Left forelimb (tissue), 1 donor: ENCODE data around the gene DUSP8.
A peak's percentile ranks its signal among the peaks of the same experiment; 100 is the strongest.
"Not testable (repeated sequence)": the region's sequence is repeated elsewhere in the genome, so short reads cannot be mapped to it uniquely, and the experiment has no call there.

ENCODE experiments used
- DNase-seq: peaks from one replicate; pipeline ENCODE4 v3.0.0-alpha.2; 2018; ENCODE audit warnings: low spot score

Gene DUSP8, protein sequence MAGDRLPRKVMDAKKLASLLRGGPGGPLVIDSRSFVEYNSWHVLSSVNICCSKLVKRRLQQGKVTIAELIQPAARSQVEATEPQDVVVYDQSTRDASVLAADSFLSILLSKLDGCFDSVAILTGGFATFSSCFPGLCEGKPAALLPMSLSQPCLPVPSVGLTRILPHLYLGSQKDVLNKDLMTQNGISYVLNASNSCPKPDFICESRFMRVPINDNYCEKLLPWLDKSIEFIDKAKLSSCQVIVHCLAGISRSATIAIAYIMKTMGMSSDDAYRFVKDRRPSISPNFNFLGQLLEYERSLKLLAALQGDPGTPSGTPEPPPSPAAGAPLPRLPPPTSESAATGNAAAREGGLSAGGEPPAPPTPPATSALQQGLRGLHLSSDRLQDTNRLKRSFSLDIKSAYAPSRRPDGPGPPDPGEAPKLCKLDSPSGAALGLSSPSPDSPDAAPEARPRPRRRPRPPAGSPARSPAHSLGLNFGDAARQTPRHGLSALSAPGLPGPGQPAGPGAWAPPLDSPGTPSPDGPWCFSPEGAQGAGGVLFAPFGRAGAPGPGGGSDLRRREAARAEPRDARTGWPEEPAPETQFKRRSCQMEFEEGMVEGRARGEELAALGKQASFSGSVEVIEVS

DNA sequence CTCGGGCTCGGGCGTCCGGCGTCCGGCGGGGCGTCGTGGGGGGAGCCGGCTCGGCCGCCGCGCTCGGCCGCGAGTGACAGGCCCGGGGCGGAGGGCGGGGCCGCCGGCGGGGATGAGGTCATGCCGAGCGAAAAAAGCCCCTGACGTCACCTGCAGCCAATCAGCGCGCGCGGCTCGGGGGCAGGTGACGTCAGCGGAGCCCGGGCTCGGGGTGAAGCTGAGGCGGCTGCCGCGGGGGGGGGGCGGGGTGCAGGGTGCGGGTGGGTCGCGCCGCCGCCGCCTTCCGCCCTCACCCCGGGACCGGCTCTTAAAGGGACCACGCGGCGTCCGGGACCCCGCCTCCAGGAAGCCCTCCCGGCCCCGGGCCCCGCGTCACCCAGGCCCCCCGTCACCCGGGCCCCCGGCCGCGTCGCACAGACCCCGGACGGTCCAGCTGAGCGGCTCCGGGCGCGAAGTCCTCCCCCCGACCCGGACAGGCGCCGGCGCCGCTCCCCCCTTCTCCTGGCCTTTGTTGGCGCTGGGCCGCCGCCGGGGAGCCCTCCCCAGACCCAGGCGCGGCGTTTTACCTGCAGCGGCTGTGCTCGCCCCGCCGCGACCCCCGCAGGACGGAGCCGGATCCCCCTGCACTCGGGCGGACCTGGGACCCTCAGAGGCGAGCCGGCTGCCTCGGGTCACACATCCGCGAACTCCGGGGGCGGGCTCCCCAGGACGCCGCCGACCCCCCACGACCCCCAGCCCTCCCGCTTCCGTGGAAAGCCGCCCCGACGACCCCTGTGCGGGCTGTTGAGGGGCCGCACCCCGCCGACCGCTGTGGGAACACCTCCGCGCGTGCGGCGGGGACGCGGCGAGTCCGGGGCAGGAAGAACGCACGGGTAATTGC is at the start of gene DUSP8:
Gene DUSP8, minus strand, starts transcription at position 75 of the 880 bp plus-strand sequence. CDS start 6,445 bp downstream, outside the sequence.
- DNase-seq: peak; percentile 88

DNA sequence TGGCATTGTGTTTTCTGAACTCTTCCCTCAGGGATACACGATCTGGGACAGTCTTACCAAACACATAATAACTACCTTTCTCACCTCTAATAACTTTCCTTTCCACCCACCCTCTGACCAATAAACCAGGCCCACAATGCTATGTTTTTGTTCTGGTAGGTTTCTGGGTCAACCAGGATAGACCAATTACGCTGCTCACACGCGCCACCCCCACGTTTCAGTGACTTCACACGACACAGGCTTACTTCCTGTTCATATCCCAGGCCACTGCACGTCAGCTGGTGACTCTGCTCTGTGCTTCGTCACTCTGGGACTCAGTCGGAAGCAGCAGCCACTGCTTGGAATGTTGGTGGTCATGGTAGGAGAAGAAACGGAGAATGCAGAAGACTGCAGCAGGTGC is 47.4 kb upstream of the DUSP8 start:
- DNase-seq: no peak

DNA sequence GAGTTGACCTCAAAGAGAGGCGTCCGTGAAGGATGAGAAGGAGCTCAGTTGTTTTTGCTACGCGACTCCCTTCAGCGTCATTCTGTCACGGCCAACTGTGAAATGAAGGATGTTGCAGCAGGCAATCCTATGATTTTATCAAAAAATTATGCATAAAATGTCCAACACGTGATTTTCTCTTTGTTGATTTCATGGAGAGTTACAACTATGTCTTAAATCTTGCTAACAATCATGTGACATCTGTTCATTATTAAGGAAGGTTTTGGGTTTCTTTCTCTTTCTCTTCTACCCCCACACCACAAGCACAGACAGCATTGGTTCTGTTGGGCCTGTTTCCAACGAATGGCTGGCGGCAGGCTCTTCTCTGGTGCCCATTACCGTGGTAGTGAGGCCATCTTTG is 46.2 kb upstream of the DUSP8 start:
- DNase-seq: no peak

DNA sequence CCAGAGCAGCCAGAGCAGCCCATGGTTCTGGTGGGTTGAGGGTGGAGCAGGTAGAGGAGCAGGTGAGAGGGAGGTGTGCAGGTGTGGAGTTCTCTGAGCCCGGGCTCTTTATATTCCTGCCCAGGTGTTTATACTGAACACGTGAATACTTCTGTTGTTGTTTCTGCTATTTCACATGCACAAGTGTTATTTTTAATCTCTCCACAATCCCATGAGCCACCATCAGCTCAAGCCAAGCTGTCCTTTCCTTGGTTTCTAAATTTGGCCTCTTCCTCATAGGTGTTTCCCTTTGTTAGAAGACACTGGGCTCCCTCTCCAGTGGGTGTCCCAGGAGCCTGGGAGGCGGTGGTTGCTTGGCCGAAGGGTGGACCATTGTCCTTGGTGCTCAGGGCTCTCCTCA is 36.3 kb upstream of the DUSP8 start, which contains the start of gene KRTAP5-3:
Gene KRTAP5-3, minus strand, starts transcription at position 101 of the 400 bp plus-strand sequence. Its CDS starts 78 bp downstream, at position 23.
- no peak for DNase-seq

DNA sequence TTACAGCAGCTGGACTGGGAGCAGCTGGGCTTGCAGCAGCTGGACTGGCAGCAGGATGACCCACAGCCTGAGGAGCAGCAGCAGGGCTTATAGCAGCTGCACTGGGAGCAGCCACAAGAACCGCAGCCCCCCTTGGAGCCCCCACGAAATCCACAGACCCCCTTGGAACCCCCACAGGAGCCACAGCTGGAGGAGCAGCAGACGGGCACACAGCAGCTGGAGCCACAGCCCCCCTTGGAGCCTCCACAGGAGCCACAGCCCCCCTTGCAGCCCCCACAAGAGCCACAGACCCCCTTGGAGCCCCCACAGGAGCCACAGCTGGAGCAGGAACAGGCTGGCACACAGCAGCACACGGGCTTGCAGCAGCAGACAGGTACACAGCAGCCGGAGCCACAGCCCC is 35.8 kb upstream of the DUSP8 start:
- not testable (repeated sequence) for DNase-seq

DNA sequence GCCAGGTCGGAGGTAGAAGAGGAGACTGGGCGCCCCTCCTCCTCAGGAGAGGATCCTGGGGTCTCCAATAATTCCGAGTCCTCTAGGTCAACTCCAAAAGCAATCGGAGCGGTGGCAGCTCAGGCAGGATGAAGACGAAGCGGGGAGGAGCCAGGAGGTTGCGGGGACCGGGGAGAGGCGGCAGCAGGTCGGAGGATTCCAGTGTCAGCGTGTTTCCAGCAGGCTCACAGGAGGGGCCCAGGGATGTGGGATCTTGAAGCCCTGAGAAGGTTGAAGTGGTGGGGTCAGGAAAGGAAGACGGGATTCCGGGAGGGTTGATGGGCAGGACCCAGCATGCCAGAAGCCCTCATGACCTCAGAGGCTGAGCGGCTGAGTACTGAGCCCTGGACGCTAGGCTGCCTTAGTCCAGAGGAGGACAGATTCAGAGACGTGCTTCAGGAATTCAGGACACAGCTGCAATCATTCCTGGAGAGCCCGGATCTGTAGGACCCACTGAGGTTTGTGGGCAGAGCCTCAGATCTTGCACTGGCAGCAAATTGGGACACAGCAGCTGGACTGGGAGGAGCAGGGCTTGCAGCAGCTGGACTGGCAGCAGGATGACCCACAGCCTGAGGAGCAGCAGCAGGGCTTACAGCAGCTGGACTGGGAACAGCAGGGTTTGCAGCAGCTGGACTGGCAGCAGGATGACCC is 35.2 kb upstream of the DUSP8 start:
- DNase-seq: not testable (repeated sequence)

DNA sequence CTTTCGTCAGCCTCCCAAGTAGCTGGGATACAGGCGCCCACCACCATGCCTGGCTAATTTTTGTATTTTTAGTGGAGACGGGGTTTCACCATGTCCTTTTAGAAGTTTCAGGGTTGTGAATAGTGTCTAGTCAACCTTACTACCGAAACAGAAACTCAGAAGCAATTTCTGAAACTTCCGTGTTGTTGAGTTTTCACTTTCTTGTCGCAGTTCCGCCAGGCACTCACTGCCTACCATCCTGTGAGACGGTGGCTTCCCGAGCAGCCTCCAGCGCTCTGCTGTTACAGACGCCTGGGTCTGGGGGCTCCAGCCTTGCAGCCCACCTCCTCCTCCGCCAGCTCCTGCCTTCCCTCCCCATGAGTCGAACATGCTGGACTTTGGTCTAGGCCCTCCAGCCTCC is 33.9 kb upstream of the DUSP8 start:
- not testable (repeated sequence) for DNase-seq

DNA sequence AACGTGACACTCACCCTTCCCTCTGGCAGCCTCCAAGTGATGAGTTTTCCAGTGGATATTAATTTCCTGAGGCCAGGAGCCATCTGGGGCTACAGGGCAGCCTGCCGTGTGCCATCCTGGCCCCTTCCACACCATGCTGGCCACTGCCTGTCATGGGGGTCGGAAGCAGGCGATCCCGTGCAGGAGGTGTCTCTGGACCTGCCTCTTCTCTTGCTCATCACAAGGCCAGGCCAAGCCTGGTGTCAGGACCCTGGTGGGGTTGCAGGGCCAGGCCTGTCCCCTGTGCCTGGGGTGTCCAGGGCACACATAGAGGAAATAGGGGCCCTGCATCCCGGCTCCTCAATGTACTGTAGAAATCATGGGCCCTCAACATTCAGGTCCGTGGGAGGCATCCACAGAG is 32.6 kb upstream of the DUSP8 start:
- DNase-seq: no peak

DNA sequence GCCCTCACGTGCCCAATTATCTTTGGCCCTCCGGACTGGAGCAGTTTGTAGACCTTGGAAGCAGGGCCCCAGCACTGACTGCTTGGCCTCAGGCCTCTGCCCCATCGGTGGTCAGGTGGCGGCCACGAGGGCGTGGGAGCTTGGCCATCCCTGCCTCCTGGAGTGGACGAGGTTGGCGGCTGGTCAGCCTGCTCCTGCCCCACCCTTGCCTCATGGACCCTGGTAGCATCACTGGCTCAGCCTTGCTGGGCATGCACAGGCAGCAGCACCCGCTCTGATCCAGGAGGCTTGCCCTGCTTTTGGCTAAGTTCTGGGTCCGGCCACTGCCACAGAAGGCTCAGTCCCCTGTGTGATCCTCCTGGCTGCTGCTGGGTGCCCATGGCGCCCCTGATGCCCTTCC is 32.1 kb upstream of the DUSP8 start:
- no peak for DNase-seq

DNA sequence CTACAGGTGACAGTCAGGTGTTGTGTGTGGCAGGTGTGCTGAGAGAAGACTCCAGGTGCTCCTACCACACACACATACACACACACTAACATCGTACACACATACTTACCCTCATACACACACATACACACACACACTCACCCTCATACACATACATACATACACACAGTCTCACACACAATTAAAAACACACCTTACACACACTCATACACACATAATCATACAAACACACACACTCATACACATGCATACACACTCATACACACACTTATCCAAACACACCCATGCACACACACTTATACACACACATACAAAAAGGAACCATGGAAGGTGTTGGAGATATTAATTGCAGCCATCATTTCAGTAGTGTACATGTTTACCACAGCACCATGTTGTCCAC is 31.6 kb upstream of the DUSP8 start:
- no peak for DNase-seq

DNA sequence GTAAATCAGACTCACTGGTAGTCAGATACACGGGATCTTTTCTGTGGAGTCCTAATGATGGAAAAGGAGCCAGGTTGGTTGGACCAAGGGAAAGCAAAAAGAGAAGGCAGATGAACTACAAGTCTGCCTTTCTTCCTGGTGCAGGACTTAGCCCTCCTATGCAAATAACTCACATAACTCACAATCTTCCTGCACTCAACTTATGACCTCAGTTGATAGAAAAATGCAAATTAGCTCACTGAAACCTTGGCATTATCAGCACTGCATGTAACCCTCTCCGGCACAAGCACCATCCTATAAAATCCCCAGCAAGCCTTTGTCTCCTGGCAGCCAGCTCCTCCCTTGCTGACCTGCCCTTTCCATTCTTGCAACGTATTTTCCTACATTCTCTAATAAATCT is 29.6 kb upstream of the DUSP8 start:
- DNase-seq: not testable (repeated sequence)

DNA sequence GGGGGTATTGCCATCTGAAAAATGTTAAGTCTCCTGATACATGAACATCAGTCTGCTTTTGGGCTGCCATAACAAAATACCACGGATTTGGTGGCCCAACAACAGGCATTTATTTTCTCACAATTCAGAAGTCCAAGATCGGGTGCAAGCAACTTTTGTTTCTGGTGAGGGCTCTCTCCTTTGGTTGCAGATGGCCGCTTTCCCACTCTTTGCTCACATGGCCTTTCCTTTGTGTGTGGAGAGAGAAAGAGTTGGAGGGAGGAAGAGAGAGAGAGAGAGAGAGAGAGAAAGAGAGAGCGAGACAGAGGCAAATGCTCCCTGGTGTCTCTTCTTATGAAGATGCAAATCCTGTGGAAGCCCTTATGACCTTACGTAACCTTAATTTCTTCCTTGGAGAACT is 28.6 kb upstream of the DUSP8 start:
- no peak for DNase-seq

DNA sequence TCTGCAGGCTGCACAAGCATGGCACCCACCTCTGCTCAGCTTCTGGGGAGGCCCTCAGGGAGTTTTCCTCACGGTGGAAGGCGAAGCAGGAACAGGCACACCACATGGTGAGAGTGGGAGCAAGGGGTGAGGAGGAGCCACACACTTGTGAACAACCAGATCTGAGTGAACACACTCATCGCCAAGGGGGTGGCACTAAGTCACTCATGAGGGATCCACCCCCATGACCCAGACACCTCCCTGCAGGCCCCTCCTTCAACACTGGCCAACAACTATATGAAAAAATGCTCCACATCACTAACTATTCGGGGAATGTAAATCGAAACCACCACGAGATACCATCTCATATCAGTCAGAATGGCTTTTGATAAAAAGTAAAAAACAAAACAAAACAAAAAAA is 26.7 kb upstream of the DUSP8 start:
- no peak for DNase-seq

DNA sequence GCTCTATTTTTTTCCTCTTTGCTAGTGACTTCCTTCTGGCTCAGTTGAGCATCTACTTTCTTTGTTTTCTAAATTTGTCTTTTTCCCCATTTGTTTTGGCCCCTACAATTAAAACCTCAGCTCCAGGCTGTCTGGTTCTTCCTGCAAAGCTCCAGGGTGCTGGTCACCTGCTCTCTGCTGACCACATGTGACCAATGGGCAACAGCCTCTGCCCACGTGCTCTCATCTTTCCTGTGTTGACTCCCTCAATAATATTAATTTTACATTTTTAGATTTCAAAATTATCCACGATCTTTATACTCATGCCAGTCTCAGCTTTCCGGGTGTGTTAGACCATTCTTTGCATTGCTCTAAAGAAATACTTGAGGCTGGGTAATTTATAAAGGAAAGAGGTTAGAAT is 26.3 kb upstream of the DUSP8 start:
- DNase-seq: not testable (repeated sequence)

DNA sequence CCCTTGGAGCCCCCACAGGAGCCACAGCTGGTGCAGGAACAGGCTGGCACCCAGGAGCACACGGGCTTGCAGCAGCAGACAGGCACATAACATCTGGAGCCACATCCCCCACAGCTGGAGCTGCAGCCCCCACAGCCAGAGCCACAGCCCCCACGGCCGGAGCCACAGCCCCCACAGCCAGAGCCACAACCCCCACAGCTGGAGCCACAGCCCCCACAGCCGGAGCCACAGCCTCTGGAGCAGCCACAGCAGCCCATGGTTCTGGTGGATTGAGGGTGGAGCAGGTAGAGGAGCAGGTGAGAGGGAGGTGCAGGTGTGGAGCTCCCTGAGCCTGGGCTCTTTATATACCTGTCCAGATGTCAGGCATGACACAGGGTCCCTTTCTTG is 25.9 kb upstream of the DUSP8 start, which contains the start of gene KRTAP5-2:
Gene KRTAP5-2, minus strand, starts transcription at position 301 of the 387 bp plus-strand sequence. Its CDS starts 44 bp downstream, at position 257.
- DNase-seq: no peak

DNA sequence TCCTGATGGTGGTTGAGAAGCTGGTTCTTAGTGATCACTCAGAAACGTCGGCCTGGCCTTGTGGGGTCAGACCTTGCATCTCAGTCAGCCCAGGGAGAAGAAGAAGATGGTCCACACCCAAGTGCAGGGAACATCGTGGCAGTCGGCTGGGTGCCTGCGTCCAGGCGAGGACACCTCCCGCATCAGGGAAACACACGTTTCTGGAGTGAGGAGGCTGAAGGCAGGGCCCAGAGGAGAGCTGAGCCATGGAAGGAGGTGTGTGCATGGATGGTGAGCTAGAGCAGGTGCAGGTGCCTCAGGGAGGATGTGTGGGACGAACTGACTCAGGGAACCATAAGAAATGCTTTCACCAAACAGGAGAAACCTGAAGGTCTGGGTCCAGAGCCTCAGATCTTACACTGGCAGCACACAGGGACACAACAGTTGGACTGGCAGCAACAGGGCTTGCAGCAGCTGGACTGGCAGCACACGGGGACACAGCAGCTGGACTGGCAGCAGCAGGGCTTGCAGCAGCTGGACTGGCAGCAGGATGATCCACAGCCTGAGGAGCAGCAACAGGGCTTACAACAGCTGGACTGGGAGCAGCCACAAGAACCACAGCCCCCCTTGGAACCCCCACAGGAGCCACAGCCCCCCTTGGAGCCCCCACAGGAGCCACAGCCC is 25.4 kb upstream of the DUSP8 start:
- no peak for DNase-seq

DNA sequence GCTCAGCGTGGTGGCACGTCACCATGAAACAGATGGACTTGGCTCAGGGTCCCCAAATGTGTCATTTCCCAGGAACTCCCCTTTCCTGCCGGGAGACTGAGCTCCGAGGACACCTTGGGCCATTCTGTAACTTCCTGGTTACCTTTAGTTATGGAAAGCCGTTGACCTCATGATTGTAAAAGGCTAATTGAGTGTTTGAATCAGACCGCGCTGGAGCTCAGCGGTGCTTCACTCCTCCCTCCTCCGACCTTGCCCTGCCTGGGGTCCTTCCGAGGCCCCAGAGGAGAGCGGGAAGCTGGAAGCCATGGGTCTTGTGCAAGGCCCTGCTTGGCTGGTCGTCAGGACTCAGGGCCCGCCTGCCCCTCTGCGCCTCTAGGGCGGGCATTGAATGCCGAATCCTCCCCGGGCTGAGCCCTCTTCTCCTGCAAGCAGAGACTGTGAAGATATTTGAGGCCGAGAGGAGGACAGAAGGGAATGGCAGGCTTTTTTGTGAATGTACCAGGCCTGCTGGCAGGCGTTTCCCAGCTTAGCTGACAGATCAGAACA is 24.6 kb upstream of the DUSP8 start:
- DNase-seq: not testable (repeated sequence)

DNA sequence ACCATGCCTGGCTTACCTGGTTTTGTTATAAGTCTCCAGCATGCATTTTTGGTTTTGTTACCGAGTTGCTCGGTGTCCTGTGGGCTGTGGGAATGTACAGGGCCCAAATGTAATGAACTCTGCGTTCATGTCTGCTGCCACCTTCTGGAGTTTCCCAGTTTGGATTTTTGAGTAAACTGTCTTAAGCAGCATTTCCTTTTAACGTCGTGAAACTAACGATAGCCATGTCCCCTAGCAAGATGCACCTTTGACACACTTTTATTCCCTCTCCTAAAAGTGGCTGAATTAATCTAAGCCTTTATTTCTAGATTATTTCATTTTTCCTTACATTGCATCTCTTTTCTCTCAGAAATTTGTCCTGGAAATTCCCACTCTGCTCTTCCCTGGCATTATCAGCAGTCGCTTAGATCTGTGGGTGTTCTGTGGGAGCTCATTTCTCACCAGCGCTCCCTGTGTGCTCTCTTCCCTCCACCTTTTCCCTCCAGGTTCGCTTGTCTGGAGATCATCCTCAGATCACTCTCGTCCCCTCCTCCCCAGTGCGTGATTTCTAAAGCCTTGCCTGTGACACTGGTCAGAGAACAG is 24.0 kb upstream of the DUSP8 start:
- not testable (repeated sequence) for DNase-seq

DNA sequence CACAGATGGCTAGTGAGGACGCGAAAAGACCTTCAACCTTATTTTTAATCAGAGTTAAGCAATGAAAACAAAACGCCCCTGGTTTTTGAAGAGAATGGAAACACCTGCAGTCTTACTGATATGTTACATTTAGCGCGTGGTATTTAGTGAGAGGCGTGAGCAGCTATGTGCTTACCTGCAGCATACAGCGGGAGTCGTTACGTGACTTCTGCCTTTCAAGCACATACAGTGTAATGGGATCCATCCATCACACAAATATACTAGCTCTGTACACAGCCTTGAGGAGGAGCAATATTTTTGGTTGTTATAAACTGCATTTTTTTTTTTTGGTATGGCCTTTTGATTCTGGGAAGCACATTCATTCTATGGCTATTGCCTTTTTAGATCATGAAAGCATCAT is 20.6 kb upstream of the DUSP8 start:
- DNase-seq: no peak

DNA sequence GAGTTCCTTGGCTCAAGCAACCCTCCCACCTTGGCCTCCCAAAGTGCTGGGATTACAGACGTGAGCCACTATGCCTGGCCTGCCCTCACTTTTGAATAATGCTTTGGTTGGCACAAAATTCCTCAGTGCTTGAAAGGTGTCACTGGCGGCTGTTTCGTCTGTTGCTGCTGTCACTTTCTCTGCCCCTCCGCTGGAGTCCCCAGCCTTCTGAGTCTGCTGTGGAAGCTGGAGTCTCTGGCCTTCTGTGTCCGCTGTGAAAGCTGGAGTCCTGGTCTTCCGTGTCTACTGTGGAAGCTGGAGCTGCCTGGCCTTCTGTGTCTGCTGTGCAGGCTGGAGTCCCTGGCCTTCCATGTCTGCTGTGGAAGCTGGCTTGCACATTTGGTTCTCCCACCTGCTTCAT is 17.9 kb upstream of the DUSP8 start:
- DNase-seq: no peak
